ENCODE results near the gene ARNT2. TPM values are rescaled to one million over a fixed set of nuclear protein-coding genes. Genes with fewer than 3 reads are reported as not detected.

ARNT2 gene
- total and polyA plus RNA-seq, 4 donors = 2.0 to 12.2 (median 5.5) TPM

DNA sequence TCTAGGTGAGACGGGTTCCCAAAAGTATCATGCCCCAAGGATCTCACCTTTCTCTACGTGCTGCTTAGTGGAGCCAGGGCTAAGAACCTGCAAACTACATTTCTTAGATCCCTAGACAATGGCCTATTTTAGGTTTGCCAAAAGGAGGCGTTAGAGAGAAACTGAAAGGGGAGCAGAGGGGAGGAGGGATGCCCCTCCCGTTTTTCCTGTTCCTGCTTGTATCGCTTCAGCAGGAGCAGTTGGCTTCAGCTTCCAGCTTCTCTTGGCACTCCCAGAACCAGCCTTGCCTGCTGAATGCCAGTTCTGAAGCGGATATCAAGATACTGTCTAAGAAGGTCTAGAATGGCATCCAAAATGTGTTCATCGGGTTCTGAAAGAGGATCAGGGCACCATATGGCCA is 232.5 kb downstream of the ARNT2 start:
- DNase-seq = peak in 1 of 3 donors; percentile 19
- ATAC-seq (ENCODE audit: insufficient read depth, low FRiP score) = no peak
- H3K36me3 ChIP-seq (ENCODE audit: control insufficient read depth in 4 of 4, insufficient read depth in 4 of 4, low read length in 4 of 4) = no peaks in the 10 kb centered on the region
- TF ChIP-seq CTCF (IDR thresholded peaks at IDR 0.05; ENCODE audit: control extremely low read depth, extremely low read depth) = no peak
- no peak overlapping the region for H3K27ac ChIP-seq (ENCODE audit: low read depth in 1 of 2, low read length in 1 of 2)
- WGBS, 2 donors = 48 to 55% methylated on average over 7 of the region's 7 CpGs
- H3K4me3 ChIP-seq = no peak overlapping the region
- H3K27me3 ChIP-seq (ENCODE audit: control insufficient read depth in 3 of 3, insufficient read depth in 3 of 3, low read length in 2 of 3) = no peaks in the 10 kb centered on the region
- peaks cover 0 to 10% (median 1%) of the 10 kb centered on the region in 4 donors for H3K9me3 ChIP-seq (ENCODE audit: control insufficient read depth in 4 of 4, insufficient read depth in 3 of 4, low read length in 3 of 4)
- H3K4me1 ChIP-seq (ENCODE audit: control insufficient read depth in 5 of 5, insufficient read depth in 5 of 5, low read length in 5 of 5) = peaks cover 0 to 38% (median 2%) of the 10 kb centered on the region in 5 donors
- H3K9ac ChIP-seq (ENCODE audit: insufficient read depth in 1 of 2, low read length in 2 of 2) = no peak overlapping the region

- H3K9ac ChIP-seq (ENCODE audit: insufficient read depth in 1 of 2, low read length in 2 of 2) = no peak overlapping the region
- H3K4me3 ChIP-seq = no peak overlapping the region
- no peaks in the 10 kb centered on the region for H3K36me3 ChIP-seq (ENCODE audit: control insufficient read depth in 4 of 4, insufficient read depth in 4 of 4, low read length in 4 of 4)
- no peak for DNase-seq
- no peak for ATAC-seq (ENCODE audit: insufficient read depth, low FRiP score)
- peaks cover 0 to 35% (median 2%) of the 10 kb centered on the region in 5 donors for H3K4me1 ChIP-seq (ENCODE audit: control insufficient read depth in 5 of 5, insufficient read depth in 5 of 5, low read length in 5 of 5)
- WGBS, 2 donors = 78 to 81% methylated on average over 3 of the region's 3 CpGs
- peaks cover 0 to 10% (median 1%) of the 10 kb centered on the region in 4 donors for H3K9me3 ChIP-seq (ENCODE audit: control insufficient read depth in 4 of 4, insufficient read depth in 3 of 4, low read length in 3 of 4)
- no peak for TF ChIP-seq CTCF (IDR thresholded peaks at IDR 0.05; ENCODE audit: control extremely low read depth, extremely low read depth)
- H3K27me3 ChIP-seq (ENCODE audit: control insufficient read depth in 3 of 3, insufficient read depth in 3 of 3, low read length in 2 of 3) = no peaks in the 10 kb centered on the region
- H3K27ac ChIP-seq (ENCODE audit: low read depth in 1 of 2, low read length in 1 of 2) = no peak overlapping the region
Observed at GRCh38 chr15:80637747-80638146, 233.6 kb downstream of the ARNT2 start.

DNA sequence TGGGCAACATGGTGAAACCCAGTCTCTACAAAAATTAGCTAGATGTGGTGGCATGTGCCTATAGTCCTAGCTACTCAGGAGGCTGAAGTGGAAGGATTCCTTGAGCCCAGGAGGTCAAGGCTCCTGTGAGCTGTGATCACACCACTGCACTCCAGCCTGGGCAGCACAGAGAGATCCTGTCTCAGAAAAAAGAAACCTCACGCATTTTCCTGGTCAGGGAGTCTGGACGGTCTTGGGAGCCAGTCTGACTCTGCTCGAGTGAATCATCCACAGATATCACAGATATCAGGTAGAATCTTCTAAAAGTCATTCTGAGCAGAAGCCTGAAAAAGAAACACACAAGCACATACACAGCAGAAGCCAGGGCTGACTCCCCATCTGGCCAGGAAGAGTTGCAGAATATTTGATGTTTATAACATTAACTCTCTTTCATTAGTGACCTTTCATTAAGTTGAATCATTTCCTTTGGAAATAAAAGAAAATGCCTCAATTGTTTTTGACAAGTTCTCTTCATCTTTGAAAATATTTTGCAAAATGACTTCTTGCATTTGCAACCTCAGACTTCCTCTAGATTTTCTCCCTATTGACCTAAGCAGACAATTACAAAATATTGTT is 234.5 kb downstream of the ARNT2 start:
- H3K9ac ChIP-seq (ENCODE audit: insufficient read depth in 1 of 2, low read length in 2 of 2) = no peak overlapping the region
- 73 to 74% methylated on average over 3 of the region's 3 CpGs for WGBS, 2 donors
- no peak overlapping the region for H3K27ac ChIP-seq (ENCODE audit: low read depth in 1 of 2, low read length in 1 of 2)
- peaks cover 0 to 10% (median 1%) of the 10 kb centered on the region in 4 donors for H3K9me3 ChIP-seq (ENCODE audit: control insufficient read depth in 4 of 4, insufficient read depth in 3 of 4, low read length in 3 of 4)
- no peaks in the 10 kb centered on the region for H3K27me3 ChIP-seq (ENCODE audit: control insufficient read depth in 3 of 3, insufficient read depth in 3 of 3, low read length in 2 of 3)
- peaks cover 0 to 28% (median under 1%) of the 10 kb centered on the region in 5 donors for H3K4me1 ChIP-seq (ENCODE audit: control insufficient read depth in 5 of 5, insufficient read depth in 5 of 5, low read length in 5 of 5)
- no peak overlapping the region for H3K4me3 ChIP-seq
- DNase-seq = peak in 1 of 3 donors; percentile 35
- no peak for TF ChIP-seq CTCF (IDR thresholded peaks at IDR 0.05; ENCODE audit: control extremely low read depth, extremely low read depth)
- no peaks in the 10 kb centered on the region for H3K36me3 ChIP-seq (ENCODE audit: control insufficient read depth in 4 of 4, insufficient read depth in 4 of 4, low read length in 4 of 4)
- no peak for ATAC-seq (ENCODE audit: insufficient read depth, low FRiP score)

DNA sequence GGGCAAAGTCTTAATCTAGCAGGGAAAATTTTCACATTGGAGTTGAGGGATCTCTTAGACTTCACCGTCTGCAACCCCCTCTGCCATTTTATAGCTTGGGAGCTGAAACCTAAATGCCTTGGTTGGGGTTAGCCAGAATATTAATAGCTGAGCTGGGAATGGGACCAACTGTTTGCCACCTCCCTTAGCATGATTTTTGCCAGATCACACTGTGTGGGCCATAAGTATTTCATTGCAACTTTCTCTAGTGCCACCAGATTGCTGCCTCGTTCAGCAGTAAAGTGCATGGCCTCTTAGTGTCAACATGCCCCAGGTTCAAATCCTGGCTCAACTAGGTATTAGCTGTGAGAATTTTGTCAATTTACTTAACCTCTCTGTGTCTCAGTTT is 235.0 kb downstream of the ARNT2 start:
- Histone ChIP-seq H3K27me3 (ENCODE audit: control insufficient read depth in 3 of 3, insufficient read depth in 3 of 3, low read length in 2 of 3) (no peaks in the 10 kb centered on the region), H3K36me3 (ENCODE audit: control insufficient read depth in 4 of 4, insufficient read depth in 4 of 4, low read length in 4 of 4) (no peaks in the 10 kb centered on the region), H3K9me3 (ENCODE audit: control insufficient read depth in 4 of 4, insufficient read depth in 3 of 4, low read length in 3 of 4) (peaks cover 0 to 10% (median 1%) of the 10 kb centered on the region in 4 donors), H3K4me1 (ENCODE audit: control insufficient read depth in 5 of 5, insufficient read depth in 5 of 5, low read length in 5 of 5) (peaks cover 0 to 28% (median 0%) of the 10 kb centered on the region in 5 donors), H3K27ac (ENCODE audit: low read depth in 1 of 2, low read length in 1 of 2) (no peak overlapping the region), H3K9ac (ENCODE audit: insufficient read depth in 1 of 2, low read length in 2 of 2) (no peak overlapping the region), H3K4me3 (no peak overlapping the region)
- no peak for ATAC-seq (ENCODE audit: insufficient read depth, low FRiP score)
- TF ChIP-seq CTCF (IDR thresholded peaks at IDR 0.05; ENCODE audit: control extremely low read depth, extremely low read depth) = no peak
- WGBS, 2 donors = 77 to 81% methylated on average over 2 of the region's 2 CpGs
- DNase-seq = peak in 1 of 3 donors; percentile 37
